GM21723 (cell line): ENCODE measurements around the gene SARM1.
"Not testable (repeated sequence)": the region's sequence is repeated elsewhere in the genome, so short reads cannot be mapped to it uniquely, and the experiment has no call there.

ENCODE experiments used
- ATAC-seq: cut with Tn5 transposase; IDR thresholded peaks from one replicate; pipeline ENCODE4 v1.9.1; 2021; ENCODE audit warnings: mild to moderate bottlenecking, moderate library complexity; ENCODE audit not compliant: unreplicated experiment

SARM1 gene

GRCh38 chr17:28413804-28414203 lies 42.3 kb downstream of the SARM1 start:
- no peak for ATAC-seq

- ATAC-seq, result no peak
Observed at GRCh38 chr17:28415886-28416285, 44.4 kb downstream of the SARM1 start.

GRCh38 chr17:28416703-28417311 lies 45.3 kb downstream of the SARM1 start:
- peak; percentile 54 for ATAC-seq

GRCh38 chr17:28421787-28422305 lies 50.4 kb downstream of the SARM1 start:
- ATAC-seq, result no peak

- no peak for ATAC-seq
Observed at GRCh38 chr17:28425206-28425605, 53.7 kb downstream of the SARM1 start.

GRCh38 chr17:28426081-28426519 lies 54.6 kb downstream of the SARM1 start:
- no peak for ATAC-seq

GRCh38 chr17:28427371-28427770 lies 55.9 kb downstream of the SARM1 start:
- no peak for ATAC-seq

- ATAC-seq, result not testable (repeated sequence)
Observed at GRCh38 chr17:28427982-28428381, 56.5 kb downstream of the SARM1 start.

GRCh38 chr17:28433721-28434120 lies 62.2 kb downstream of the SARM1 start:
- no peak for ATAC-seq

- ATAC-seq, result not testable (repeated sequence)
Observed at GRCh38 chr17:28434326-28434725, 62.8 kb downstream of the SARM1 start.

GRCh38 chr17:28443901-28444638 lies 72.6 kb downstream of the SARM1 start:
- no peak for ATAC-seq

- ATAC-seq, result no peak
Observed at GRCh38 chr17:28446716-28447395, 75.4 kb downstream of the SARM1 start.

- ATAC-seq, result no peak
Observed at GRCh38 chr17:28447396-28447760, 75.9 kb downstream of the SARM1 start.

GRCh38 chr17:28449859-28450258 lies 78.4 kb downstream of the SARM1 start:
- no peak for ATAC-seq
